GM19193 (cell line): ENCODE data around the gene ATP6V1B1.

Experiments used
- POLR2A ChIP-seq: IDR thresholded peaks from 4 replicates; pipeline ENCODE4 v1.6.1; 2011; ENCODE audit not compliant: insufficient read depth, insufficient read length; ENCODE audit errors: extremely low read depth

ATP6V1B1 gene

DNA sequence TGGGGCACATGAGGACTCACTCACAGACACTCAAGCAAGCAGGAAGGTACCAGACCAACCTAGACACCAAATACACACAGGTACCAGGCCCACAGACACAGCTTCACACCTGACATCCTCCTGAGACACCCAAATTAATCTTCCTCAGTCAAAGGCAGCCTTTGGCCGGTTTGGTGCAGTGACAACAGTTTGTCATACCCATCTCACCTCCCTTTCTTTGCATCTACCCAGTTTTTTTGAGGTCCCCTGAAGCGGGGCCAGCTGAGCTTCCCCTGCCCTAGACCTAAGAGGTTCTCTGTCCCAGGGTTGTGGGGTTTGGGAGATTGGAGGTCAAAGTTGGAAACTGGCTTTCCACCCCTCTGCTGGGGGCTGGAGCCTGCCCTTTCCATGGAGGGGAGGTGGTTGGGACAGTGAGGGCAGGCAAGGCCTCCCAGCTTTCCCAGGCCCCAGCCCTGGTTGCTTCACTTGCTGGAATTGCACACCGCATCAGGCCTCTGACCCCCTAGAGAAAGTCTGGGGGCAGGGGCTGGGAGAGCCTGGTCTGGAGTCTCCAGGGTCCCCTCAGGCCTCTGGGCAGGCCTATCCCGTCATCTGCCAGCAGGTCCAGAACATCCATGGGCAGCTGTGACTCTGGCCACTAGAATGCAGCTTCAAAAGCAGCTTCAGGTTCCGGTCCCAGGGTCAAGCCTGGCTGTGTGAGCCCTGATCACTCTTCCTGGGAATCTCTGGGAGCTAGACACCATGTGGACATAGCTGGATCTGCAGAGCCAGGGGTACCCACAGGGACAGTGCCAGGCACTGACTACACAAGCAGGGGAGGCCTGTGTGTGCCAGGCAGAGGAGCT, 71.5 kb downstream of the ATP6V1B1 start:
- no peak for TF ChIP-seq POLR2A

GRCh38 chr2:71008342-71008741, 72.6 kb downstream of the ATP6V1B1 start:
- TF ChIP-seq POLR2A: no peak
